GM18868 (cell line): ENCODE measurements around the gene HHAT.

Experiments used
- ATAC-seq: cut with Tn5 transposase; IDR thresholded peaks from one replicate; pipeline ENCODE4 v1.9.1; 2021; ENCODE audit warnings: mild to moderate bottlenecking, moderate library complexity; ENCODE audit not compliant: unreplicated experiment

HHAT gene

GRCh38 chr1:210674151-210674550 lies 345.4 kb downstream of the HHAT start:
- no peak for ATAC-seq

- no peak for ATAC-seq
Measured at GRCh38 chr1:210676539-210676938, 347.8 kb downstream of the HHAT start.

- peak; percentile 87 for ATAC-seq
Measured at GRCh38 chr1:210677533-210677932, 348.8 kb downstream of the HHAT start.

GRCh38 chr1:210678306-210678705 lies 349.6 kb downstream of the HHAT start:
- ATAC-seq: no peak

- ATAC-seq: no peak
Measured at GRCh38 chr1:210681158-210681557, 352.5 kb downstream of the HHAT start.

GRCh38 chr1:210683403-210684047 lies 354.8 kb downstream of the HHAT start:
- no peak for ATAC-seq

- ATAC-seq: peak; percentile 91
Measured at GRCh38 chr1:210684466-210685294, 356.0 kb downstream of the HHAT start.

- ATAC-seq: no peak
Measured at GRCh38 chr1:210685295-210685650, 356.6 kb downstream of the HHAT start.

- no peak for ATAC-seq
Measured at GRCh38 chr1:210686841-210687240, 358.1 kb downstream of the HHAT start.

GRCh38 chr1:210687582-210688279 lies 359.0 kb downstream of the HHAT start:
- no peak for ATAC-seq

GRCh38 chr1:210688512-210689234 lies 360.0 kb downstream of the HHAT start:
- ATAC-seq: no peak

- no peak for ATAC-seq
Measured at GRCh38 chr1:210689826-210690225, 361.1 kb downstream of the HHAT start.

- no peak for ATAC-seq
Measured at GRCh38 chr1:210690236-210690635, 361.5 kb downstream of the HHAT start.

- no peak for ATAC-seq
Measured at GRCh38 chr1:210691039-210691610, 362.4 kb downstream of the HHAT start.

GRCh38 chr1:210692796-210693195 lies 364.1 kb downstream of the HHAT start:
- peak; percentile 27 for ATAC-seq

- ATAC-seq: no peak
Measured at GRCh38 chr1:210695026-210695425, 366.3 kb downstream of the HHAT start.

GRCh38 chr1:210696709-210697108 lies 368.0 kb downstream of the HHAT start:
- peak; percentile 95 for ATAC-seq

- no peak for ATAC-seq
Measured at GRCh38 chr1:210697185-210697584, 368.5 kb downstream of the HHAT start.

GRCh38 chr1:210698661-210699060 lies 370.0 kb downstream of the HHAT start:
- ATAC-seq: no peak

- ATAC-seq: no peak
Measured at GRCh38 chr1:210700083-210700482, 371.4 kb downstream of the HHAT start.

- ATAC-seq: no peak
Measured at GRCh38 chr1:210700511-210700910, 371.8 kb downstream of the HHAT start.
